GM23338 (cell line): Measurements from ENCODE around the gene COBLL1. TPM values are rescaled to one million over a fixed set of nuclear protein-coding genes. Genes with fewer than 3 reads are reported as not detected.

Source experiments
- ATAC-seq: fragments of 200-7000 bp; cut with Tn5 transposase; 3 replicates; pipeline ENCODE4 v1.9.1; 2020
- DNase-seq: peaks from one replicate; pipeline ENCODE4 v3.0.0-alpha.2; 2015; ENCODE audit warnings: low spot score
- H2AFZ ChIP-seq: fragments of 200-600 bp; sonication (generic); 2 replicates; pipeline ENCODE4 v1.8.0; 2016; ENCODE audit warnings: antibody characterized with exemption, mild to moderate bottlenecking, moderate library complexity
- H3F3A ChIP-seq: fragments of 200-600 bp; sonication (generic); replicated peaks from 2 replicates; pipeline ENCODE4 v1.8.0; 2017; ENCODE audit warnings: antibody characterized with exemption, mixed run types, low read depth
- H3K27ac ChIP-seq: fragments of 200-600 bp; sonication (generic); 2 replicates; pipeline ENCODE4 v1.6.1; 2016; ENCODE audit warnings: low read depth
- H3K27me3 ChIP-seq: fragments of 200-600 bp; sonication (generic); 2 replicates; pipeline ENCODE4 v1.8.0; 2016; ENCODE audit warnings: mild to moderate bottlenecking, mixed run types, moderate library complexity; ENCODE audit not compliant: insufficient read depth
- H3K36me3 ChIP-seq: fragments of 200-600 bp; sonication (generic); 2 replicates; pipeline ENCODE4 v1.8.0; 2016; ENCODE audit warnings: mild to moderate bottlenecking; ENCODE audit not compliant: insufficient read depth
- H3K4me1 ChIP-seq: fragments of 200-600 bp; sonication (generic); 2 replicates; pipeline ENCODE4 v1.8.0; 2016; ENCODE audit warnings: mild to moderate bottlenecking, moderate library complexity; ENCODE audit not compliant: insufficient read depth
- H3K4me2 ChIP-seq: fragments of 200-600 bp; sonication (generic); 2 replicates; pipeline ENCODE4 v1.7.1; 2017; ENCODE audit warnings: mixed run types
- H3K4me3 ChIP-seq: fragments of 200-600 bp; sonication (generic); 2 replicates; pipeline ENCODE4 v1.6.1; 2016; ENCODE audit warnings: mixed run types
- H3K79me2 ChIP-seq: fragments of 200-600 bp; sonication (generic); replicated peaks from 2 replicates; pipeline ENCODE4 v1.8.0; 2017; ENCODE audit warnings: mild to moderate bottlenecking; ENCODE audit not compliant: insufficient read depth
- H3K9me2 ChIP-seq: fragments of 200-600 bp; sonication (generic); 2 replicates; pipeline ENCODE4 v1.8.0; 2017; ENCODE audit not compliant: insufficient read depth
- H4K20me1 ChIP-seq: fragments of 200-600 bp; sonication (generic); replicated peaks from 2 replicates; pipeline ENCODE4 v1.8.0; 2017; ENCODE audit warnings: mild to moderate bottlenecking; ENCODE audit not compliant: insufficient read depth
- H3K27ac Mint-ChIP-seq: 2 replicates; pipeline ENCODE4 v1.8.0; 2020; ENCODE audit warnings: inconsistent platforms, mild to moderate bottlenecking, moderate library complexity, mixed read lengths
- H3K27me3 Mint-ChIP-seq: 3 replicates; pipeline ENCODE4 v1.8.0; 2022; ENCODE audit warnings: low read depth, mild to moderate bottlenecking, moderate library complexity, mixed read lengths, inconsistent platforms; ENCODE audit not compliant: insufficient read depth, poor library complexity
- H3K36me3 Mint-ChIP-seq: 3 replicates; pipeline ENCODE4 v1.8.0; 2021; ENCODE audit warnings: low read depth, mild to moderate bottlenecking, inconsistent platforms, moderate library complexity, mixed read lengths
- H3K4me1 Mint-ChIP-seq: 3 replicates; pipeline ENCODE4 v1.8.0; 2020; ENCODE audit warnings: mild to moderate bottlenecking, inconsistent platforms, mixed read lengths
- H3K4me3 Mint-ChIP-seq: 3 replicates; pipeline ENCODE4 v1.8.0; 2021; ENCODE audit warnings: moderate library complexity, mild to moderate bottlenecking, inconsistent platforms, mixed read lengths
- H3K9me3 Mint-ChIP-seq: 3 replicates; pipeline ENCODE4 v1.8.0; 2020; ENCODE audit warnings: moderate library complexity, mild to moderate bottlenecking, inconsistent platforms, mixed read lengths
- CREB1 ChIP-seq: fragments of 250-450 bp; sonication (Bioruptor Pico); IDR thresholded peaks from 2 replicates; pipeline ENCODE4 v1.5.0; 2020; ENCODE audit warnings: low read depth, mild to moderate bottlenecking, moderate library complexity
- CTCF ChIP-seq, 2 experiments: fragments of 200-600 bp in 1 of 2; sonication (generic) in 1 of 2; conservative IDR thresholded peaks; 2 replicates each; pipeline versions ENCODE4 v1.5.1 to v1.6.1; 2016 to 2017; ENCODE audit warnings: antibody characterized with exemption in 2 of 2, low read depth in 2 of 2, mild to moderate bottlenecking in 2 of 2, moderate library complexity in 1 of 2
- ETS1 ChIP-seq: IDR thresholded peaks from 2 replicates; pipeline ENCODE4 v1.6.1; 2016; ENCODE audit warnings: antibody characterized with exemption
- EZH2 ChIP-seq: fragments of 200-600 bp; sonication (generic); IDR thresholded peaks from one replicate; pipeline ENCODE4 v1.8.0; 2017; ENCODE audit warnings: antibody characterized with exemption, mild to moderate bottlenecking, low read depth; ENCODE audit not compliant: unreplicated experiment
- EZH2phosphoT487 ChIP-seq: fragments of 200-600 bp; sonication (generic); IDR thresholded peaks from one replicate; pipeline ENCODE4 v1.8.1; 2018; ENCODE audit warnings: antibody characterized with exemption; ENCODE audit not compliant: unreplicated experiment
- JUNB ChIP-seq: IDR thresholded peaks from one replicate; pipeline ENCODE4 v1.6.1; 2016; ENCODE audit warnings: antibody characterized with exemption; ENCODE audit not compliant: unreplicated experiment
- POLR2AphosphoS5 ChIP-seq: IDR thresholded peaks from 2 replicates; pipeline ENCODE4 v1.6.1; 2016; ENCODE audit warnings: antibody characterized with exemption, low read depth
- STAT1 ChIP-seq: IDR thresholded peaks from one replicate; pipeline ENCODE4 v1.6.1; 2016; ENCODE audit warnings: antibody characterized with exemption; ENCODE audit not compliant: unreplicated experiment
- ZNF114 ChIP-seq: fragments of 250-450 bp; sonication (Bioruptor Pico); IDR thresholded peaks from 2 replicates; pipeline ENCODE4 v1.5.0; 2020; ENCODE audit warnings: mild to moderate bottlenecking, moderate library complexity
- ZNF331 ChIP-seq: fragments of 250-450 bp; sonication (Bioruptor Pico); IDR thresholded peaks from 2 replicates; pipeline ENCODE4 v1.5.0; 2020; ENCODE audit warnings: low read depth, mild to moderate bottlenecking, moderate library complexity
- polyA plus RNA-seq: library from polyadenylated mRNA; unstranded; fragments of >200 nt; fragmentation: Nextera tagmentation; extraction: Ambion mirVana; gene quantifications from 2 replicates; pipeline ENCODE4 v1.2.1, GENCODE V29; 2016
- total RNA-seq: library from RNA; depleted of rRNA; stranded (reverse); fragments of >200 nt; shearing (Covaris generic); gene quantifications from 2 replicates; pipeline ENCODE4 v1.2.3, GENCODE V29; 2014
- TF ChIP-seq, protein P1 (sequence below): IDR thresholded peaks from one replicate; pipeline ENCODE4 v1.6.1; 2018; ENCODE audit warnings: antibody characterized with exemption; ENCODE audit not compliant: unreplicated experiment
- TF ChIP-seq, protein P2 (sequence below): fragments of 250-450 bp; sonication (Bioruptor Pico); IDR thresholded peaks from 2 replicates; pipeline ENCODE4 v1.5.0; 2020; ENCODE audit warnings: mild to moderate bottlenecking, moderate library complexity

The COBLL1 gene
- total and polyA plus RNA-seq, 2 experiments from 2014 or later: 2.9 to 7.4 TPM

DNA sequence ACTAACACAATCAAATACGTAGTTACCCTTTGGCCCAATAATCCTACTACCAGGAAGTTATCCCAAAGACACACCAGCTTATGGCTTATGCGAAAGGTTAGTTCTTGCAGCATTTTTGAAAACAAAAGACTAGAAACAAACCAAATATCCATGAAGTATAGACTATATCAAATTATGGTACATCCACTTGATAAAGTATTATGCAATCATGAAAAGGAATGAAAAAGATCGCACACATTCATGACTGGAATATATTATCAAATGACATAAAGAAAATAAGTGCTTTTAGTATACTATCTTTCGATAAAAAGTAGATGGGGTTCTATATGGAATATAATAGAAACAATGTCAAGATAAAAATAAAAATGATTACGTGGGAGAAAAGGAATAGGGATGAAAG lies 78.2 kb downstream of the COBLL1 start:
- Mint-ChIP-seq H3K9me3 (no peaks in the 10 kb centered on the region), H3K4me3 (no peak overlapping the region), H3K36me3 (no peaks in the 10 kb centered on the region), H3K4me1 (no peaks in the 10 kb centered on the region), H3K27me3 (peaks cover 5% of the 10 kb centered on the region), H3K27ac (no peak overlapping the region)
- Histone ChIP-seq H4K20me1 (no peaks in the 10 kb centered on the region), H3K4me2 (no peak overlapping the region), H3K9me2 (no peaks in the 10 kb centered on the region), H3K36me3 (no peaks in the 10 kb centered on the region), H2AFZ (no peak overlapping the region), H3F3A (no peaks in the 10 kb centered on the region), H3K4me1 (no peaks in the 10 kb centered on the region), H3K4me3 (no peak overlapping the region), H3K79me2 (no peaks in the 10 kb centered on the region), H3K27ac (no peak overlapping the region), H3K27me3 (no peaks in the 10 kb centered on the region)
- TF ChIP-seq EZH2phosphoT487: no peak
- no peak for TF ChIP-seq CTCF (conservative IDR thresholded peaks at IDR 0.05; ENCODE audit: low read depth in 2 of 2)
- no peak for TF ChIP-seq EZH2
- TF ChIP-seq, protein P1, sequence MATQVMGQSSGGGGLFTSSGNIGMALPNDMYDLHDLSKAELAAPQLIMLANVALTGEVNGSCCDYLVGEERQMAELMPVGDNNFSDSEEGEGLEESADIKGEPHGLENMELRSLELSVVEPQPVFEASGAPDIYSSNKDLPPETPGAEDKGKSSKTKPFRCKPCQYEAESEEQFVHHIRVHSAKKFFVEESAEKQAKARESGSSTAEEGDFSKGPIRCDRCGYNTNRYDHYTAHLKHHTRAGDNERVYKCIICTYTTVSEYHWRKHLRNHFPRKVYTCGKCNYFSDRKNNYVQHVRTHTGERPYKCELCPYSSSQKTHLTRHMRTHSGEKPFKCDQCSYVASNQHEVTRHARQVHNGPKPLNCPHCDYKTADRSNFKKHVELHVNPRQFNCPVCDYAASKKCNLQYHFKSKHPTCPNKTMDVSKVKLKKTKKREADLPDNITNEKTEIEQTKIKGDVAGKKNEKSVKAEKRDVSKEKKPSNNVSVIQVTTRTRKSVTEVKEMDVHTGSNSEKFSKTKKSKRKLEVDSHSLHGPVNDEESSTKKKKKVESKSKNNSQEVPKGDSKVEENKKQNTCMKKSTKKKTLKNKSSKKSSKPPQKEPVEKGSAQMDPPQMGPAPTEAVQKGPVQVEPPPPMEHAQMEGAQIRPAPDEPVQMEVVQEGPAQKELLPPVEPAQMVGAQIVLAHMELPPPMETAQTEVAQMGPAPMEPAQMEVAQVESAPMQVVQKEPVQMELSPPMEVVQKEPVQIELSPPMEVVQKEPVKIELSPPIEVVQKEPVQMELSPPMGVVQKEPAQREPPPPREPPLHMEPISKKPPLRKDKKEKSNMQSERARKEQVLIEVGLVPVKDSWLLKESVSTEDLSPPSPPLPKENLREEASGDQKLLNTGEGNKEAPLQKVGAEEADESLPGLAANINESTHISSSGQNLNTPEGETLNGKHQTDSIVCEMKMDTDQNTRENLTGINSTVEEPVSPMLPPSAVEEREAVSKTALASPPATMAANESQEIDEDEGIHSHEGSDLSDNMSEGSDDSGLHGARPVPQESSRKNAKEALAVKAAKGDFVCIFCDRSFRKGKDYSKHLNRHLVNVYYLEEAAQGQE: no peak
- TF ChIP-seq ZNF331 (CRISPR knock-in tag): no peak
- no peak for TF ChIP-seq ETS1
- no peak for TF ChIP-seq STAT1
- TF ChIP-seq JUNB: no peak
- TF ChIP-seq, protein P2, sequence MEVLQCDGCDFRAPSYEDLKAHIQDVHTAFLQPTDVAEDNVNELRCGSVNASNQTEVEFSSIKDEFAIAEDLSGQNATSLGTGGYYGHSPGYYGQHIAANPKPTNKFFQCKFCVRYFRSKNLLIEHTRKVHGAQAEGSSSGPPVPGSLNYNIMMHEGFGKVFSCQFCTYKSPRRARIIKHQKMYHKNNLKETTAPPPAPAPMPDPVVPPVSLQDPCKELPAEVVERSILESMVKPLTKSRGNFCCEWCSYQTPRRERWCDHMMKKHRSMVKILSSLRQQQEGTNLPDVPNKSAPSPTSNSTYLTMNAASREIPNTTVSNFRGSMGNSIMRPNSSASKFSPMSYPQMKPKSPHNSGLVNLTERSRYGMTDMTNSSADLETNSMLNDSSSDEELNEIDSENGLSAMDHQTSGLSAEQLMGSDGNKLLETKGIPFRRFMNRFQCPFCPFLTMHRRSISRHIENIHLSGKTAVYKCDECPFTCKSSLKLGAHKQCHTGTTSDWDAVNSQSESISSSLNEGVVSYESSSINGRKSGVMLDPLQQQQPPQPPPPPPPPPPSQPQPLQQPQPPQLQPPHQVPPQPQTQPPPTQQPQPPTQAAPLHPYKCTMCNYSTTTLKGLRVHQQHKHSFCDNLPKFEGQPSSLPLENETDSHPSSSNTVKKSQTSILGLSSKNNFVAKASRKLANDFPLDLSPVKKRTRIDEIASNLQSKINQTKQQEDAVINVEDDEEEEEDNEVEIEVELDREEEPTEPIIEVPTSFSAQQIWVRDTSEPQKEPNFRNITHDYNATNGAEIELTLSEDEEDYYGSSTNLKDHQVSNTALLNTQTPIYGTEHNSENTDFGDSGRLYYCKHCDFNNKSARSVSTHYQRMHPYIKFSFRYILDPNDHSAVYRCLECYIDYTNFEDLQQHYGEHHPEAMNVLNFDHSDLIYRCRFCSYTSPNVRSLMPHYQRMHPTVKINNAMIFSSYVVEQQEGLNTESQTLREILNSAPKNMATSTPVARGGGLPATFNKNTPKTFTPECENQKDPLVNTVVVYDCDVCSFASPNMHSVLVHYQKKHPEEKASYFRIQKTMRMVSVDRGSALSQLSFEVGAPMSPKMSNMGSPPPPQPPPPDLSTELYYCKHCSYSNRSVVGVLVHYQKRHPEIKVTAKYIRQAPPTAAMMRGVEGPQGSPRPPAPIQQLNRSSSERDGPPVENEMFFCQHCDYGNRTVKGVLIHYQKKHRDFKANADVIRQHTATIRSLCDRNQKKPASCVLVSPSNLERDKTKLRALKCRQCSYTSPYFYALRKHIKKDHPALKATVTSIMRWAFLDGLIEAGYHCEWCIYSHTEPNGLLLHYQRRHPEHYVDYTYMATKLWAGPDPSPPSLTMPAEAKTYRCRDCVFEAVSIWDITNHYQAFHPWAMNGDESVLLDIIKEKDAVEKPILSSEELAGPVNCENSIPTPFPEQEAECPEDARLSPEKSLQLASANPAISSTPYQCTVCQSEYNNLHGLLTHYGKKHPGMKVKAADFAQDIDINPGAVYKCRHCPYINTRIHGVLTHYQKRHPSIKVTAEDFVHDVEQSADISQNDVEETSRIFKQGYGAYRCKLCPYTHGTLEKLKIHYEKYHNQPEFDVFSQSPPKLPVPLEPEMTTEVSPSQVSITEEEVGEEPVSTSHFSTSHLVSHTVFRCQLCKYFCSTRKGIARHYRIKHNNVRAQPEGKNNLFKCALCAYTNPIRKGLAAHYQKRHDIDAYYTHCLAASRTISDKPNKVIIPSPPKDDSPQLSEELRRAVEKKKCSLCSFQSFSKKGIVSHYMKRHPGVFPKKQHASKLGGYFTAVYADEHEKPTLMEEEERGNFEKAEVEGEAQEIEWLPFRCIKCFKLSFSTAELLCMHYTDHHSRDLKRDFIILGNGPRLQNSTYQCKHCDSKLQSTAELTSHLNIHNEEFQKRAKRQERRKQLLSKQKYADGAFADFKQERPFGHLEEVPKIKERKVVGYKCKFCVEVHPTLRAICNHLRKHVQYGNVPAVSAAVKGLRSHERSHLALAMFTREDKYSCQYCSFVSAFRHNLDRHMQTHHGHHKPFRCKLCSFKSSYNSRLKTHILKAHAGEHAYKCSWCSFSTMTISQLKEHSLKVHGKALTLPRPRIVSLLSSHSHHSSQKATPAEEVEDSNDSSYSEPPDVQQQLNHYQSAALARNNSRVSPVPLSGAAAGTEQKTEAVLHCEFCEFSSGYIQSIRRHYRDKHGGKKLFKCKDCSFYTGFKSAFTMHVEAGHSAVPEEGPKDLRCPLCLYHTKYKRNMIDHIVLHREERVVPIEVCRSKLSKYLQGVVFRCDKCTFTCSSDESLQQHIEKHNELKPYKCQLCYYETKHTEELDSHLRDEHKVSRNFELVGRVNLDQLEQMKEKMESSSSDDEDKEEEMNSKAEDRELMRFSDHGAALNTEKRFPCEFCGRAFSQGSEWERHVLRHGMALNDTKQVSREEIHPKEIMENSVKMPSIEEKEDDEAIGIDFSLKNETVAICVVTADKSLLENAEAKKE: no peak
- no peak for TF ChIP-seq POLR2AphosphoS5
- TF ChIP-seq ZNF114: no peak
- no peak for TF ChIP-seq CREB1
- DNase-seq: no peak
- ATAC-seq: no peak
